Hypothalamus (tissue), 51 donors: Measurements from ENCODE around the gene PLG.
"Not testable (repeated sequence)": the region's sequence is repeated elsewhere in the genome, so short reads cannot be mapped to it uniquely, and the experiment has no call there.

Experiments
- DNase-seq, 51 donors: peaks; one replicate each; lab custom pipeline; 2025; lab: John Stamatoyannopoulos, UW

Gene PLG

DNA sequence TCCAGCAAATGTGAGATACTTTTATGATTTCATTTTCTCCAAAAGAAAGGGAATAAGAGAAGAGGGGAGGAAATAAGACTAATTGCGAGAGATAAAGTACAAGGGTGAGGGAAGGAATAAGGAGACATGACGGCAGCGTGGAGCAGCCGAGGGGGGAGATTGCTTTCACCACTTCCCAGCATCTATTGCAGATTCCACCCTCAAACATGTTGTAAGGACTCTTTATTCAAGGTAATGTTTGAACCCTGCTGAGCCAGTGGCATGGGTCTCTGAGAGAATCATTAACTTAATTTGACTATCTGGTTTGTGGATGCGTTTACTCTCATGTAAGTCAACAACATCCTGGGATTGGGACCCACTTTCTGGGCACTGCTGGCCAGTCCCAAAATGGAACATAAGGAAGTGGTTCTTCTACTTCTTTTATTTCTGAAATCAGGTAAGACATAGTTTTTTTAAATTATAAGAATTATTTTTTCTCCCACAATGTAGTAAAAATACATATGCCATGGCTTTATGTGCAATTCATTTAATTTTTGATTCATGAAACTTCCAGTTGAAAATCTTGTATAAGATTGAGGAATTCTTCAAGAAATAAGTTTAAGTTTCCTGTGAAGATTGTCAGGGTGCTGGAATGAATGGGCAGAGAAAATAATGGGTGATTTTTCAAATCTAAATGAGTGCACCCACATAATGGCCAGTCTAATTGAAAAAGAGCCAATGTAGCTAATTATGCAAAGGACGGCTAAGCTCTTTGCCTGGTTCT lies at the start of gene PLG:
Gene PLG (plus strand): TSS at position 327 of the 763 bp plus-strand sequence. CDS start 61 bp downstream, at position 388.
- DNase-seq: not testable (repeated sequence)

DNA sequence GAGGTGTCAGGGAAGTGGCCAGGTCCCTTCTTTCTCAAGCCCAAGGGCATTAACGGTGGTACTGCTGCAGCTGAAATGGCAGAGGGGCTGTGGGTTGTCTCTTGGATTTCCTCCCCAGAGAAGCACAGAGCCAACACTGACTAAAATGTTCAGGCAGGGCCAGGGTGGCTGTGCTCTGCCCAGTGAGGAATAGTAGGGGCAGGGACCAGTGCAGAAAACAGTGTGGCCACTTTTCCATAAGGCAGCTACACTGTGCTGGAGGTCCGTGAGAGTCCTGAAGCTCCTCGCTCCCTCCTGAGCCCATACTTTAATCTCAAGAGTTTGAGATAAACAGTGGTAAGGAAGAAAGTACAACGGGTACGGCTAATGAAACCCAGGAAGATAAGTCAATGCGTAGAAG lies 42.5 kb upstream of the PLG start:
- no peak for DNase-seq

DNA sequence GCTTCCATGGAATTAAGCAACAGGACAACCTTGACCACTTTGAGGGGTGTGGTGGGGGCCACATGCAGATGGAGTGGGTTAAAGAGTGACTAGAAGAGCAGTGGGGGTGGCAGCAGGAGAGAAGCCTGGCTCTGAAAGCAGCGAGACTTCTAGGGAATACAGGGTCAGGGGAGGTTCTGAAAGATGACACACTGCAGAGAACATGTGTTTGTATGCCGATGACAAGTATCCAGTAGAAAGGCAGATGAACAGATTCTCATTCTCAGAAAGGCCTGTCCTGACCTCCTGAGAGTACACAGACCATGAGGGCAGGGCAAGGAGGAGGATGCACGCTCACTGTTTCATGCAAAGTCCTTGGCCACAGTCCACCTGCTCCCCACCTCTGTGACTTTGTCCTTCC lies 40.8 kb upstream of the PLG start:
- no peak for DNase-seq

DNA sequence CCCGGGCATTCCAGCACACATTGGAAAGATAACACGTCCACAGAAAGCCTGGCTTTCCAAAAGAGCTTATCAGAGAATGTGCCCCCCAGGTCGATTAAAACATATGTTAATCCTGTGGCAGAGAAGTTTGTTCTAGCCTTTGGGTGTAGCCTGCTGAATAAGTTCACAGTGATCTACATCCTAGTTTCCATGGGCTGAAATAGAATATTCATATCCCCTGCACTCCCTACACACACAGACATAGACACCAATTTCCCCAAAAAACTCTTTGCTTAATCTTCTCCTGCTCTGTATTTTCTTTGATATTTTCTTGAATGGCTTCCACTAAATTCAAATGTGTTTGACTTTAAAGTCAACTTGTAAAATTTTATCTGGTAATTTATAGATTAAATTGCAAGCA lies 39.6 kb upstream of the PLG start:
- DNase-seq: no peak

DNA sequence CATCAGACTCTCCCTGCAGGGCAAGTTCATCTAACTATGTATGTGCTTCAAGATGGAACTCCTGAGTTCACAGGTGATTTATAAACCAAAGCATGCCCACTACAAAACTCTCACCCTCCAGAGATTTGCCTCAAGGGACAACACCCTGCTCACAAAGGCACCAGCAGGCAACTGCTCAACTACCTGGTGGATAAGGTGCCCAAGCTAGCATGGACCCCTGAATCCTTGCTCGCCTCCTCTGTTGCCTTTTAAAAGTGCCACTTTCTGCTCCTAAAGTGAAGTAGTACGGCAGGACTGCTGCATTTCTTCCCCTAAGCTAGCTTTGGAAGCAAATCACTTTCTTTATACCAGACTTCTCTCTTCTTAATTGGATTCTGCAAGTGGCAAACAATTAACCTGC lies 39.2 kb upstream of the PLG start:
- DNase-seq: no peak

DNA sequence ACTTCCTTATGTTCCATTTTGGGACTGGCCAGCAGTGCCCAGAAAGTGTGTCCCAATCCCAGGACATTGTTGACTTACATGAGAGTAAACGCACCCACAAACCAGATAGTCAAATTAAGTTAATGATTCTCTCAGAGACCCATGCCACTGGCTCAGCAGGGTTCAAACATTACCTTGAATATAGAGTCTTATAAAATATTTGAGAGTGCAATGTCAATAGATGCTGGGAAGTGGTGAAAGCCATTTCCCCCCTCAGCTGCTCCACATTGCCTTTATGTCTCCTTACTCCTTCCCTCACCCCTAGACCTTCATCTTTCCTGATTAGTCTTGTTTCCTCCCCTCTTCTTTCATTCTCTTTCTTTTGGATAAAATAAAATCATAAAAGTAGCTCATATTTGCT lies 37.8 kb upstream of the PLG start, which contains the start of gene LPA:
Gene LPA (minus strand): TSS at position 78 of the 400 bp plus-strand sequence. CDS start 61 bp downstream, at position 17.
- not testable (repeated sequence) for DNase-seq

DNA sequence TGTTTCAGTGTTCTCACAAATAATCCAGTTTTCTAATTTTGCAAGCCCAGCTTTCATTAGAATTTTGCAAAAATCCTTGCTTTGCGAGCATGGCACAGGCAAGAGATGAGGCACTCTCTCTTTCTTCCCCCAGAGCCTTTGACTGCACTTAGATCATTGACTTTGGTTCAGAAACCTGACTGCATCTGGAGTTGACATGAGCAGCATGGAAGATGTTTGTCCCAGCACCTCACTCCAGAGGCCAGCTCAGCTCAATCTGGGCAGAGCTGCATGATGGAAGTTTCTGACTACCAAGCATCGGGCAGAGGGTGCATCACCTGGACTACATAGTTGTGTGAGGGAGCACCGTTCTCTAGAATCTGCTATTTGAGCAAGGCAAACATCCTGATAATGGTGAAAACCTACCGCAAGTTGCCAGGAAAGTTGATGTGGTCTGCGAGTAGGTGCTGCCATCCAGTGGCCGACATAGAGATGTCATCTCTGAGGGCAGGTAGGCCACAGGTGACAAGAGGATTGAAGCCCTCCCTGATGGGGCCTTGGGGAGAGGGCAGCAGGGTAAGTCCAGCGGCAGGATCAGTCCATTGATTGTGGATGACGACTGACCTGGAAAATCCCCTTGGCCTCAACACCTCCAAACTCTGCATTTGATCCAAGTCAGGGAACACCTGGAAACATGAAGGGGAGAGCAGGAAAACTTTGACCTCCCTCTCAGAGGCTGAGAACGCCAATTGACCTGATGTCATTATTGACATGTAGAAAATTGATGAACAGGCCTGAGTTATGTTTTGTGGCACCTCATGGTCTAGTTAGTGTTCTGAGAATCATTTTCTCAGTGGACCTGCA lies 34.2 kb upstream of the PLG start:
- peak in 1 of 51 donors; percentile 2 for DNase-seq

DNA sequence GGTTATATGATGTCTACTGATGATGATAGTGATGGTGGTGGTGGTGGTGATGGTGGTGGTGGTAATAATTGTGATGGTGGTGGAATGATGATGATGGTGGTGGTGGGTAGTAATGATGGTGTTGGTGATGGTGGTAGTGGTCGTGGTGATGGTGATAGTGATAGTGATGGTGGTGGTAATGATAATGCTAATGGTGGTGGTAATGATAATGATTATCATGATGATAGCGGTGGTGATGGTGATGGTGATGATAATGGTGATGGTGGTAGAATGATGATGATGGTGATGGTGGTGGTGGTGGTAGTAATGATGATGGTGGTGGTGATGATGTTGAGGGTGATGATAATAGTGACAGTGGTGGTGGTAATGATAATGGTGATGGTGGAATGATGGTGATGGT lies 33.5 kb upstream of the PLG start:
- DNase-seq: no peak

DNA sequence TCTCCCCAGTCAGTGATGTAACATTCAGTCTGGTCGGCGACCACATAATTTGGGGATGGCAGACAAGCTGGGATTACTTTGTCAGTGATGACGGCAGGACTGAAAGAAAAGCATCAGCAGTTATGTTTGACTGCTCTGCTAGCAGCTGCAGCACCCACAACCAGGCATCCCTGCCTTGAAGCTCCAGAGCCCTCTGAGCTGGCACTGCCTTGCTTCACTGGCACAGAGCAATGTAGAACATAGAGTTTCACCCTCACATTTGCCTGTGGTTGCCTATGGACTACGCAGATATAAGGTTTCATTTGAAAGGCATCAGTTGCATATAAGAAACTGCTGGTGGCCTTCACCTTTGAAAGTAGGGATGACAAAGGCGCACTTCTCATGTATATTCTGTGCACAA lies 25.6 kb upstream of the PLG start:
- DNase-seq: not testable (repeated sequence)

DNA sequence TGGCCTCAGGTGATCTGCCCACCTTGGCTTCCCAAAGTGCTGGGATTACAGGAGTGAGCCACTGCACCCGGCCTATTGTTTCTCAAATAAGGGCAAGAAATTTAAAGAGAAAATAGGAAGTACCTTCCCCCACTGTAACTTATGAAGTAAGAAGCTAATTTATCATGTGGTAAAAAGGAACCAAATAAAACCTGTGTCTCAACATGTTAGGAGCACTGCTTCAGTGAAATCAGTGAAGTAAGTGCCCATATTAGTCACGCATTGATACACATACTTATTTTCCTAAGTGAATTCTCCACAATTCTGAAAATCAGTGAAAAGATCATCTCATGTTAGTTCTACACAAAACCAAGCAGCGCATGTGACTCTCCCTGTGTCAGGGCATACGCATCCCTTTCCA lies 23.8 kb upstream of the PLG start:
- no peak for DNase-seq

DNA sequence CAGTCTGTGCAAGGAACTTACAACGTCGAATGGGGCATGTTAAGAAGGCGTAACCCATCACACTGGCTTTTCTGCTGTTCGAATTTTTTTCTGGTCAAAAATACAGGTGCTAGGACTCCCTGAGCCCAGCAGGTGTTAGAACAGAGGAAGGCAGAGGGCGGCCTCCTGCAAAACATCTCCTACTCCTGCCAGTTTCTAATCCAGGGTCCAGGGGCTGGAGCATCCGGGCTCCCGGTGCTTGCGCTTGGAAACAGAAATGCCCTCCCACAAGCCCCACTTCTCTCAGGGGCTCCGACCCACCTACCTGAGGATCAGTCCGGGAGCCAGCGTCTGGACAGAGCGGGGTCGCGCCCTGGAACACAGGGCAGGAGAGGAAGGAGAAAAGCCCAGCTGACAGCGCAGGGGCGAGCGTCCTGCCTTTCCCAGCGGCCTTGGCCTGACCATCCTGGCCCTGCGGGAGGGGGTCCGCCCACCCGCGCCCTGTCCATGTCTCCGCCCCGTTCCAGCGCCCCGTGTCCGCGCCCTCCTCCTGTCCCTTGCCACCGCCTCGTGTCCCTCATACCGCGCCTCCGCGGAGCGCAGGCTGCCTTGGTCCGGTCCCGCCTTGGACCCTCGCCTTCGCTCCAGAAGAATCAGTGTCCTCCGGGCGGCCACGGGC lies 23.2 kb upstream of the PLG start:
- no peak for DNase-seq

DNA sequence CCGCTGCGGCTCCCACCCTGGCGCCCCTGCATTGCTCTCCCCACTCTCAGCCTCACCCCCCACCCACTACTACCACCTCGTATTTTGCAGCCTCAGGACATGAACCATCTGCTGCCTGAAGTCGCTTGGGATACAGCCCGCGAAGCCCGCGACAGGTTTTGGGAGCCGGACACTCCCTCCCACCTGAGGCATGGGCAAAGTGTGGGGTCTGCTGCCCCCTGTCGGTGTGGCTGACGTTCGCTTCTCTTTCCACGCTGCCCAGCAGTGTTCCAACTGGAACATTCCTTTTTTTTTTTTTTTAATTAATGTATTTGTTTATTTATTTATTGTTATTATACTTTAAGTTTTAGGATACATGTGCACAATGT lies 22.7 kb upstream of the PLG start:
- no peak for DNase-seq

DNA sequence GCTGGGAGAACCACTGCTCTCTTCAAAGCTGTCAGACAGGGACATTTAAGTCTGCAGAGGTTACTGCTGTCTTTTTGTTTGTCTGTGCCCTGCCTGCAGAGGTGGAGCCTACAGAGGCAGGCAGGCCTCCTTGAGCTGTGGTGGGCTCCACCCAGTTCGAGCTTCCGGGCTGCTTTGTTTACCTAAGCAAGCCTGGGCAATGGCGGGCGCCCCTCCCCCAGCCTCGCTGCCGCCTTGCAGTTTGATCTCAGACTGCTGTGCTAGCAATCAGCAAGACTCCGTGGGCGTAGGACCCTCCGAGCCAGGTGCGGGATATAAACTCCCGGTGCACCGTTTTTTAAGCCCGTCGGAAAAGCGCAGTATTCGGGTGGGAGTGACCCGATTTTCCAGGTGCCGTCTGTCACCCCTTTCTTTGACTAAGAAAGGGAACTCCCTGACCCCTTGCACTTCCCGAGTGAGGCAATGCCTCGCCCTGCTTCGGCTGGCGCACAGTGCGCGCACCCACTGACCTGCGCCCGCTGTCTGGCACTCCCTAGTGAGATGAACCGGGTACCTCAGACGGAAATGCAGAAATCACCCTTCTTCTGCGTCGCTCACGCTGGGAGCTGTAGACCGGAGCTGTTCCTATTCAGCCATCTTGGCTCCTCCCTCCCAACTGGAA lies 16.8 kb upstream of the PLG start:
- DNase-seq: not testable (repeated sequence)

DNA sequence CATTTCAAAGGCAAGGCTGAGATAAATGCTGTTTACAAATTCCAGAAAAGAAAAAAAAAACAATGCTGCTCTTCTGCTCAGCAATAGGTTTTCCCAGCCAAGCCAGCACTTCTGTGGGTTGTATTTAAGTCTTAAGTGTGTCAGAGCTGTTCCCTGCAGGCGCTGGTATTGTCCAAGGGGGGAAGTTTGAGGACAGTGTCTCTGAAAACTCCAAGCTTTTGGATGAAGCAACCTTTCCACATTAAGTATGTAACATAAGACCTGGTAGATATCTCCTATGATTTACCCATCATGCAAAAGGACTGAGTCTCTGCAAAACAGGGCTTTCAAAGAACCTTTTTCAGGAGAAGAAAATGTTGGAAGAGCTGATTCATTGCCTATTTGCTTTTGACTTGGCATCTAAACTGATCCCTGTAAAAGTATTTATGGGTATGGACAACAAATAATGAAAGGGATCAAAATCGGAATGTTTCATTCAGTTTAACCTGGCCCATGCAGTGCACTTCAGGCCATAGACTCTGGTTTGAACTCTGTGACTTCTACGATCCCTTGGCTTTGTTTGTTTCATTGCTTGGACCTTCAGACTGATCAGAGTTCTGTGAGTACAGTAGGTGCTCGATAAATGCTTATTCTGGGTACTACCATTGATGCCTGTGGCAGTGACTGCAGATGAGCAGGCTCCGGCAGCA lies 16.1 kb upstream of the PLG start:
- no peak for DNase-seq

DNA sequence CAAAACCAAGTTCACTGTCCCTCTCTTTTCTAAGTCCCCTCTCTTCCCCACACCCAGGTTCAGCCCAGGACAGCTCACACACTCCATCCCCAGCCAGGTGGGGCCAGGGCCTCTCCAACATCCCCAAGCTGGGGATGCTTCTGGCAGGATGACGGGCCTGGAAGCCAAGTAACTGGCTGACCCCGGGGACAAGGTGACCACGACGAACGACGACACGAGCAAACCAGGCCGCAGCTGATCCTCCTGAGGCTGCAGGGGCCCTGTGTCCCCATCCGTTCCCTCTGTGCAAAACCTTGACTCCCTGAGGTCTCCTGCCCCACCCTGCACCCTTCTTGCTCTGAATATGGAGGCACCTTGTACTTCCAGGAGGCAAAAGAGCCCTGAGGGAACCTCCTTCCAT lies 11.6 kb upstream of the PLG start:
- no peak for DNase-seq

DNA sequence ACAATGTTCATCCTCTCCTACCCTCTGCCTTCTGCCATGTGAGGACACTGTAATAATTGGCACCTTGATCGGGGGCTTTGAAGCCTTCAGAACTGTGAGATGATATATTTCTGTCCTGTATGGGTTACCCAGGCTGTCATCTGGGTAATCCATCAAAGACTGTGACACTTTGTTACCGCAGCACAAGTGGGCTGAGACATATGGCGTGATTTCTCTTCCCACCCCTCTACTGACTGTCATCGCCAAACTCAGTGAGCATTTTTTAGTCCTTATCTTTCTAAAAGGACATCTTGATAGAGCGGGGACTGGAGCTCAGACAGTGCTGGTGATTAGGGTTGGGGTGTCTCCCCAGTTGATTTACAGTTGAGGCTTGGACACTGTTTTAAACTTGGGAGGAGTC lies 10.4 kb upstream of the PLG start:
- no peak for DNase-seq

DNA sequence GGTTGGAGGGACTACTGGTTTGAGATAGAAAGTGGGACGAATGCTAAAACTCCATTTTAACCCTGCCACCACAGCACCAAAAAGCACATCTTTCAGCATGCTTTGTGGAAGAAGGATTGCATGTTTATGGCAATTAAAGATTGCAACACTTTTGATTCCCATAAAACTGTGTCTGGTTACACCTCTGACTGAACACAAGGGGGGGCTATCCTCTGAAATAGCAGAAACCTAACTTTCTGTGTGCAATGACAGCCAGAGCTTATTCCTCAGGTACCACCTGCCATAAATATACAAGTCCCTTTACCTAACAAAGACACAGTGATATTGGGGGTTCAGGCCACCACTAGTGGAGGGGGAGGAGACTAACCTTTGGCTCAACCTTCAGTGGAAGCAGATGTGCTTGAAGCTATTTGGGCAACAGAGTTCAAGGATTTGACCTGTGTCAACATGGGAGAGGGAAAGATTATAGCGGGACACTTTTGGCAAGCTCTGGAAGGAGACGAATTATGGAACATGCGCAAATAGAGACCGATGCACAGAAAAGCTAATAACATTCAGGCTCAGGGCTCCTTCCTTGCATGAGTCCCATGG lies 9.6 kb upstream of the PLG start:
- no peak for DNase-seq

DNA sequence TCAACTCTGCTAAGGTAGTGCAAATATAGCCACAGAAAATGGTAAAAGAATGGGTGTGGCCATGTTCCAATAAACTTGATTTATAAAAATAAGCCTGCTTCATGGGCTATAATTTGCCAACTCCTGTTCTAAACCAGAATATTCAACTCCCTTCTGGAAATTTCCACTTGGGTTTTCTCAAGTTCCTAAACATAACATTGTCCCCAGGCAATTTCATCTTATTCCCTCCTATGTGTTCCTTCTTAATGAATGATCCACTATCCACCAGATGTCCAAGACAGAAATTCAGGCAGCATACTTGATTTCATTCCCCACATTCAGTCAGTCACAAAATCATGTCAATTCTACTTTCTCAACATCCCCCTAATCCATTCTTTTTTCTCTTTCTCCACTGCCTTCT lies 7.0 kb upstream of the PLG start:
- DNase-seq: not testable (repeated sequence)

DNA sequence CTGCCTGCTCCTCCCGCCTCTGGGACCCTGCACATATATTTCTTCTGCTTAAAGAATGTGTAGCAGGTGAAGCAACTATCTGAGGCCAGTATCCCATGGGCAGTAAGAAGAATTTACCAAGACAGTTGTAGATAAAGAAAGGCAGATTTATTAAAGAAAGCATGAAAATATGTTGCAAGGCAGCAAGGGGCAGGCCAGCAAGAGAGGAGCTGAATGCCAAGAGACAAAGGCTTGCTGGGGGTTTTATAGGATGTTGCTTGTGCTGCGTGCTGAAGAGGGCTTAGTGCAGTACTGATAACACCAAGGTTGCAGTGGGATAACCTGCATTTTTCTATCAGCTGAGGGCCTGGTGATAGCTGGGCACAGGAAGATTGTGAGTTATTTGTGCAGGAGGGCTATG lies 6.4 kb upstream of the PLG start:
- not testable (repeated sequence) for DNase-seq

DNA sequence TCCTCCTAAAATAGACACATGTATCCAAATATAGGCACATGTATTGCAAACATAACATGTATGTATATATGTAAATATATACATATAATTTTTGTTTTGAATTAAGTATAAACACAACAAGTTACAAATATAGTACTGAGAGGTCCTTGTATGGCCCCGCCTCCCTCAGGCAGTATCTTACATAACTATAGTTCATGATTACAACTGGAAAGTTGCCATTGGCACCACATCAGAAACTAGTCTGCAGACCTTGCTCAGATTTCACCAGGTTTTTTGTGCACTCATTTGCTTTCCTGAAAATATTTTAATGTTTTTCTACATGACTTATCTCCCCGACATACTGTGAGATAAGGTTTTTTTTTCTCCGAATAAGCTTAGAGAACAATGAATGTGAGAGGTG lies 5.2 kb upstream of the PLG start:
- not testable (repeated sequence) for DNase-seq
